HG03135 (cell line): ENCODE data around the gene DAAM2.

ENCODE experiments used
- ATAC-seq: cut with Tn5 transposase; IDR thresholded peaks from one replicate; pipeline ENCODE4 v1.9.1; 2021; ENCODE audit warnings: mild to moderate bottlenecking, moderate library complexity; ENCODE audit not compliant: unreplicated experiment

DAAM2 gene

DNA sequence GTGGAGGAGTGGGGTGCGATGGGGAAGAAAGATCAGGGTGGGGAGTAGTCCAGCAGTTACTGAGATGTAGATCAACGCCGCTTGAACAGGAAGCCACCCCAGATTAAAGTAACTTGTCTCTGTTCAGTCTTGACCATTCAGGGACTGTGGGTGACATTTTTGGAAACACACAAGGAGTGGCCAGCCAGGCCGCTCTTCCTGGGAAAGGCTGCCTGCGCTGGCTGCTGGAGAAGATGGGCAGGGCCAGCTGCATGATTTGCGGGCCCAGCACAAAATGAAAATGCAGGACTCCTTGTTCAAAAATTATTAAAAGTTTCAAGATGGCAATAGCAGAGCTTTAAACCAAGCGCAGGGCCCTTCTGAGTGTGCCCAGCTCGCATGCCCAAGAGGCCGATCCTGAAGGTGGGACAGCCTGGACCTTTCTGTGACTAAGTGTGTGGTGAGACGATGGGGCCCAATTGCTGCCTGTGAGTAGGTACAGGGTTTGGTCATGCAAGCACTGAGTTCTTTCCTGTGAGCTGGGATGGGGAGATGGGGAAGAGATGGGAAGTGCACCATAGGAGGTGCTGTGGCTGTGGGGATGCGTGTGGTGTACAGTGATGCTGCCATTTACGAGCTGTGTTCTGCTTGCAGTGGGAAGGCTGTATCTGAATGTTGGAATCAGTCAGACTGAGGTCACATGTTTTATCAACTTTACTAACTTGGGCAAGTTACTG lies 51.3 kb downstream of the DAAM2 start:
- no peak for ATAC-seq

DNA sequence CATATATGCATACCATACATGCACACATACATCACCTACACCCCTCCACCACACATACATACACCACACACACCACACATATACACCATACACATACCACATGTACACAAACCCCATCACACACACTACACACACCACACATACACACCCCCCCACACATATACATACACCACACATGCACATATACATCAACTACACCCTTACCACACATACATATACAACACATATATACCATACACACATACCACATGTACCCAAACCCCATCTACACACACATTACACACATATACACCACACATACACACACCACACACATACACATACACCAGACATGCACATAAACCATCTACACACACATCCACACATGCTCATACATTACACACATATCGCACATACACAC lies 52.7 kb downstream of the DAAM2 start:
- no peak for ATAC-seq

DNA sequence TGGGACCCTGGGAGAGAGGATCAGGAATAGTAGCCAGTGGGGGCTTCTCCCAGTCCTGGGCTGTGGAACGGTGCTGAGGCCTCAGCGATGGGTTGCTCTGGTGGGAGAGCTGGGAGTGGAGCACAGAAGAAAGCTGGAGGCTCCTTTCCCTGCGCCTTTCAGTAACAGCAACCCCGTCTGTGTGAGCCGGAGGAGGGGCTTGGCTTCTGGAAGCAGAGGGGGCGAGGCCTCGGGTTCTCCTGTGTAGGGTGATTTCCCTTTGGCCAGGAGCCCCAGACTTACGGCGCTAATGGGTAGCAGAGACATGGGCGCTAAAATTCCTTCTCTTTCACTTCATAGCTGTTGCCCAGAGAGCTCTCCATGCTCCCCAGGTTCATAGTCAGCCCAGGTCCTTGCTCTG lies 55.0 kb downstream of the DAAM2 start:
- ATAC-seq: no peak

DNA sequence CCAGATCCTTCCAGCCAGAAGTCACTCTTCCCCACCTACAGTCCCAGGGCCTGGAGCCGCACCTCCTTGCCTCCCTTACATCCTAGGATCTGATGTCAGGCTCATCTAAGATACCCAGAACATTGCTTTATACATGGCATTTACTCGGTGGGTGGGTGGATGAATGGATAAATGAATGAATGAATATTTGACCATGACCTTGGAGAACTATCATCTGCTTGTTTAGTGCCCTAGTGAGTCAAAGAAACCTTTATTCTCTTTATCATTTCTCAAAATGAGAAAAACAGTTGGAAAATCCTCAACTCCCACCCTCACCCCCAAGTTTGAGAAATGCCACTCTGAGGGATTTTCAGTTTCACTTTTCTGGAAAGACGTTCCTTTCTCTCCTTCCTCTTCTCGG lies 56.0 kb downstream of the DAAM2 start:
- ATAC-seq: no peak

DNA sequence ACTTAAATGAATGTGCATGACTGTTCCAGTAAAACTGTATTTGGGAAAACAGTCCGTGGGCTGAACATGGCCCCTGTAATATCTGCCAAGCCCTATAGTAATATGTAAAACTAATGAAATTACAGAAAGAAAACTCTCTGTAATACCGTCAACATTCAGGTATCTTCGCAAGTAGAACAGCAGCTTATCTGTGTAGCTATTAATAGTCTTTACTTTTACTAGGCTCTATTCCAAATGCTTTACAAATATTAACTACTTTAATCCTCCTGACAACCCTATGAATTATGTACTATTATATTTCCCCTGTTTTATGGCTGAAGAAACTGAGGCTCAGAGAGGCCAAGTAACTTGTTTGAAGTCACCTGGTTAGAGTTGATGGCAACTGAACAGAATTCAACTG lies 57.1 kb downstream of the DAAM2 start:
- ATAC-seq: no peak

DNA sequence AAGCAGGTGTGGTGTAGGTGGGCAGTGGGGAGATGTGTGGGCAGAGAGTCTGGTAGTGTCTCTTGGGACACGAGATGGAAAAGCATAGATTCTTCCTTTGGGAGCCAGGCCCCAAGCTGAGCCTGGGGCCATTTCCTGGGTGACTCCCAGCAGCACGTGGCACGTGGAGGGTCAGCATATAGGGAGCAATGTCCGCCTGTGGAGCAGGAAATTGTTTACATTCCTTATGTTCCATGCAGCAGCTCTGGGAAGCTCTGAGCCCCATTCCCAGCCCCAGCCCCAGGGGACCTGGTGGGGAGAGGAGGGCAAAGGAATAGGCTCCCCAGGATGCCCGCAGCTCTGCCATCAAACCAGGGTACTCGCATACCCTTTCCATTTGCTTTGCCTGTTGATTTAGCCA lies 57.6 kb downstream of the DAAM2 start:
- ATAC-seq: no peak

DNA sequence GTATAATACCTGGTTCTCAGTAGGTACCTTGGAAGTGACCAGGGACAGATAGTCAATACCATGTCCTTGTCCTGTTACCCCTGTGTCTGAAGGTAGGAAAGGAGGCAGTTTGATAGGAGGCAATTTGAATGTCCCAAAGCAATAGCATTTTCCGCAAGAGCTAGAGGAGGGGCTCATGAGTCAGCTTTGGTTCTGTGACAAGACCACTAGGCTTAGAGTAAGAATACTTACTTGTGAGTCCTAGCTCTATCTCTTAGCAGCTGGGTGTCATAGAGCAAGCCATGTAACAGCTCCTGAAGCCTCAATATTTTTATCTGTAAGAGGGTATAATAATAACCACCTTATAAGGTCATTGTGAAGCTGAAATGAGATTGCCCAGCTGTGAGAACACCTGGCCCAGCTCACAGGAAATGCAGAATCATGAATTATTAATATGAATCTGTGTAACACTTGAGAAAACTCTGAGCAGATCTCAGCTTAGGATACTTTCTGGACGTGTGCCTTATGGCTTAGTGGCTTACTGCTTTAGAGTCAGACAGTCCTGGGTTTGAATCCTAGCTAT lies 58.6 kb downstream of the DAAM2 start:
- no peak for ATAC-seq

DNA sequence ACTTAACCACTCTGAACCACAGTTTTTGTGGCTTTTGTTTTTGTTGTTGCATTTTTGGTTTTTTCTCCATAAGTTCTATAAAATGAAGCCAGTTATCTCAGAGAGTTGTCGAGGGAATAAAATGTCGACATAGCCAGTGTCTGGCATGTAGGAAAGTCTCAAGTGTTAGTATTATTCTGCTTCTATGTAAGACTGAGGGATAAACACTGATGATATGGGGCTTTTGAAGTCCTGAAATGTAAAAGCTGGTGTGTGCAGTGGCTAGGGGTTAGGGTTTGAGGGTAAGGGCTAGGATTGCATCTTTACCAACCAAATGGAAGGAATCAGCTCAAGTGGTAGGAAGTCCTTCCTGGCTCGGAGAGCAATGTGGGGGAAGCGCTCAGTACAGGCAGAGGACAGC lies 59.2 kb downstream of the DAAM2 start:
- ATAC-seq: no peak

DNA sequence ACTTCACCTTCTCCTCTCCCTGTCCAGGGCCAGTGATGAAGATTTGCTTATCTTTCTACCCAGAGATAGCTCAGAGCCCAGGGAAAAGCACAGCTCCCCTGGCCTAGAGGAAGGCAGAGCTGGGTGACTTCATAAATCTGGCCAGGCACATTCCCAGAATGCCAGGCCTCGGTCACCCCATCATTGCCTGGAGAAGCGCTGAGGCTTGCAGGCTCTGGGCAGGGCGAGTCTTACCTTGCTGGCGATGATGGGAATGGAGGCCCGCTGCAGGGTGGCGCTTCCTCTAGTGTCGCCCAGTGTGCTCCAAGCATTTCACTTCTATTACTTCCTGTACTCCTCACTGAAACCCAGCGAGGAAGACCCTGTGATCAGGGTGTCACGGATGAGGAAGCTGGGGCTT lies 60.1 kb downstream of the DAAM2 start:
- no peak for ATAC-seq

DNA sequence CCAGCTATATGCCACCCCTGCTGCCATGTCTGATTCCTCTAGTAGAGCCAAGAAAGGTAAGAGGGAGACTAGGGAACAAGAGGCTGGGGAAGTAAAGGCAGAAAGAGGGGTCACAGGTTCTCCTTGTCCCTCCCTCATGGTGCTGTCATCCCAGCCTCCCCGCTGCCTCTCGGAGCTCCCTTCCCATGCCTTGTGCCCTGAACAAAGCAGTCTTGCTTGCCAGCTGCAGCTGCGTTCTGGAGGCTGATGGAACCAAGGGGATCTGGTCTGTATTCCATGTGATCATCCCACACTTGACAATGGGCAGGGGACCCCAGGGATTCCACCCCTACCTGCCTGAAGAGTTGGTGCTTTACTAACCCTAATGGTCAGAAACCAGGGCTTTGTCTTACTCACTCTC lies 61.4 kb downstream of the DAAM2 start:
- ATAC-seq: no peak

DNA sequence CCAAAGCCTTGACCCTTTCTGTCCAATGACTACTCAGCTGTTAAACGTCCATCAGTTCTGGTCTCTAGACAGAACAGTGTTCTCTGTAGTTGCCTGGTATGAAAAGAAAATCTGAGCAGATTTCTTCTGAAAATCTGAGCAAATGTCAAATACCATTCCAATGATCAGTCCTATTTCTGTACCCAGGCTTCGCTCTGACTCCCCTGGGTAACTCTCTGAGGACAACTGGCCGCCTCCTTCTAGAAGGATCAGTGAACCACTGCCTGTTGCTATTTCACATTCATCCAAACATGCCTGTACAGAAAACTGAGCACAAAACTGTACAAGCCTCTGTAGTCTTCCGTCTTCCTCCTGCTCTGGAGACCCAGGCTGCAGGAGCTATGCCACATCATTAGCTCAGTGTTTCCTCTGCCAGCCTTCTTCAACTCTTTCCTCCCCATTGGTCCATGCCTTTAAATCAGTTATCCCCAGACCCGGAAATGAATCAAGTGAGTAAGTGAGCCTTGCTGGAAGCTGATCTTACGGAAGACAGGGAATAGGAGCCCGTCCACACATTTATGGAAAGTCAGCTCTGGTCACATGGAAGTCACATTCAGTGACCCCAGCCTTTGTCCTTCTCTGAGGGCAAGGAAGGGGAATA lies 63.3 kb downstream of the DAAM2 start:
- ATAC-seq: no peak

DNA sequence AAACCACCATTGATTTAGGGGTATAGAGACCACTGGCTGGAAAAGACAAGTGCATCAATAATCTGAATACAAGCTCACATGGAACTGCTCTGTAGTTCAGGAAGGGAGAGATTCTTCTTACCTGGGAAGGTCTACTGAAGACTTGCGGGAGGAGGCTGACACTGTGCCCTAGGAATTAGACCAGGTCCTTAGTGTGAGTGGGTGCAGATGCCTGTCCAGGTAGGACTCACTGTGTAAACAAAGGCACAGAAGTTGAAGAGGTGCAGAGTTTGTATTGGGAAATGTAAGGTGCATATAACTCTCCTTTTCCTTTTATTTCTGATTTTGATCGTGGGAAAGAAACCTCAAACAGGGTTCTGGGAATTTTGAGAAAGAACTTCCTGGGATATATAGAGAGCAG lies 66.8 kb downstream of the DAAM2 start:
- ATAC-seq: no peak

DNA sequence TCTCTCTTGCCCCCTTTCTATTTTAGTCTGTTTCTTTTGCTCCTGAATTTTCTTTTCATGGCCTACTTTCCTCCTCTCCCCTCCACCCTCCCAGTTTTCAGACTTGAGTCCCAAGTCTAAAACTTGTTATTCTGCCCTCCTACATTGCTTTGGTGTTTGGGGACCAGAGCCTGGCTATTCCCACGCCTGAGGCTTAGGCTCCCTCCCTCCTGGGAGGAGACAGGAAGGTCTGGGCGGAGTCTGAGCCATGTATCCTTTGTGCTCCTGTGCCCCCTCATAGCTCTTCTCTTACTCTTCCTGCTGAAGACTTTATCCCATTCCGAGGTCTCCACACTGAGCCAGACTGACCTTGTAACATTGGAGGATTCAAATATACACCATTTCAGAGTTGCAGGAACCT lies 69.5 kb downstream of the DAAM2 start:
- ATAC-seq: no peak

DNA sequence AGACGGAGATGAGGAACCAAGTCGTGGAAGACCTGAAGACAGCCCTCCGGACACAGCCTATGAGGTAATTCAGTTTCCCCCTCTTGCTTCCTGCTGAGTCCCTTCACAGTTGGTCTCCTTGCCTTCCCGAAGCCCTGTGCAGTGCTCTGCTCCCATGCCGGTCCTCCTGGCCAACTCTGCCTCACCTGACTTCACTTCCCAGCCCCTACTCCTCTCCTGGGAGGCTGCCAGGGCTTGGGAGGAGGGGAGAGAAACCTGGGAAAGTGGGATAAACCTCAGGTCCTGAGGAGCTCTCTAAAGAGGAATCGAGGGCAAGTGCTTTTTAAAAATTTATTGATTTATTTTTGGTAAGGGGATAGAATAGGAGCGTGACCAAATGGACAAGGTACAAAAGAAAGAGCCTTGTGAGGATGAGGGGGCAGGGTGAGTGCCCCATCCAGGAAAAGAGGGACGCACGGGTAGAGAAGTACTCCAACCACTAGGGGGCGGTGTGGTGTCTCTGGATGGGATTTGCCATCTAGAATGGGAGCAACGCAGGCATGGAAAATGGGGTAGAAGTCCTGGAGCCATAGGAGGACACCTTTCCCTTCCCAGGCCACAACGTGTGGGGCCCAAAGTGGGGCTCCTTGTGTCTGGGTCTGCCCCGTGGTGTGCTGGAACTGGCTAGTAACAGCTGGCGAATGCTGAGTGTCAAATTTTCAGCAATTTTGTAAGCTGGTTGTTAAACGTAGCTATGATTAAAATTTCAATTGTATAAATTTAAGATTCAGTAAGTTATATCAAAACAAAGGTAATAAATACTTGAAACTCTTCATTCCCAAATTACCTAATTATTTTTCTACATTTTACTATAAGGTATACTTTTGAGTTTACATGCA lies 73.1 kb downstream of the DAAM2 start:
- no peak for ATAC-seq

DNA sequence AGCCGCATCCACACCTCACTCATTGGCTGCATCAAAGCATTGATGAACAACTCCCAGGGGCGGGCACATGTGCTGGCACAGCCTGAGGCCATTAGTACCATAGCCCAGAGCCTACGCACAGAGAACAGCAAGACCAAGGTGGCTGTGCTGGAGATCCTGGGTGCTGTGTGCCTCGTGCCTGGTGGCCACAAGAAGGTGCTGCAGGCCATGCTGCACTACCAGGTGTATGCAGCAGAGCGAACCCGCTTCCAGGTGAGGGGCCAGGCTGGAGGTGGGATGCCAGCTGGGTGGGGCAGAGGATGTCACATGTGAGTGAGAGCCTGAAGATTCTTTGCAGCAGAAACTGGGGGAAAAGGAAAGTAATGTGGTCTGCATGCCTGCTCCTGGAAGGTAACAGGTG lies 75.4 kb downstream of the DAAM2 start:
- no peak for ATAC-seq

DNA sequence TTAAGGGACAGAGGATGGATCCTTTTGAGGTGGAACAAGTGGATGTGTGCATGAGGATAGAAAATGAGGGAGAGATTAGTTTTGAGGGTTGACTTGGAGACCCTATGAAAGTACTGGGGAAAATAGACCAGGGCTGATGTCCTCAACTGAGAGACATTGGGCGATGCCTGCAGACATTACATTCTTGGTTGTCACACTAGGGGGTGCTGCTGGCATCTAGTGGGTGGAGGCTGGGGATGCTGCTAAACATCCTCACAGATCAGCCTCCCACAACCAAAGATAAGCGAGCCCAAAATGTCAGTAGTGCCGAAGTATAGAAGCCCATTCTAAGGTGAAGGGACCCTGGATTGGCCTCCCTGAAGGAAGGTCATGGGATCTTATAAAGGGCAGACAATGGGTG lies 78.8 kb downstream of the DAAM2 start:
- ATAC-seq: no peak

DNA sequence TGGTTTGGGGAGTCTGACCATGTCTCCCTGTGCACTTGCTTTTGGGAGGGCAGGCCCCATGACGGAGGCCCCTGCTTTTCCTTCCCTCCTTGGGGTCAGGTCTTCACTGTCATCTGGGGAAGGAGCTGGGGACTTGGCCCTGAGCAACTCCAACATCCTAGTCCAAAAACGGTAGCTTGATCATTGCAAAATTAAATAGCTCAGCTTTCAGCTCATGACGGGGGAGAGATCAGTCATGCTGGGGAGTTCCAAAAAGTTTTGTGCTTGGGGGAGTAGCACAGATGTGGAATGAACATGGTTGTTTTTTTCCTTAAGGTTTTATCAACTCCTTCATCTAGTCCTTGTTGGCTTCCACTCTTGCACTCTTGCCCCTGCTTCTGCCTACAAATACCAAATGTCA lies 81.3 kb downstream of the DAAM2 start:
- ATAC-seq: no peak

DNA sequence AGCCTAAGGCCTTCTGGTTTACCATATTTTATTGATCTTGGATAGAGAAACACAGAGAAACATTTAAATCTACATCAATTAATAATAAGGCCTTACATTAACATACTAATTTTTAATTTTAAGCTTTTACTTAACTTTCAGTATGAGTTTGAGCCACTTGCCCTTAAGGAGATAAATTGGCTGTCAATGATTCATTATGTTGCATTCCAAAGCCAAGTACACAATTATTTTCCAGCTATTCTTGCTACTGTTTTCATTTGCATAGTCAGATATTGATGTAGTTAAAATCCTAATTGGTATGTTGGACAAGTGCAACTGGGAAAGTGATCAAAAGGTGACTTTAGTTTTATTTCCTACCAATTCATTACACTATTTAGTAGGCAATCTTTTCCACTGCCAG lies 83.9 kb downstream of the DAAM2 start:
- ATAC-seq: no peak

DNA sequence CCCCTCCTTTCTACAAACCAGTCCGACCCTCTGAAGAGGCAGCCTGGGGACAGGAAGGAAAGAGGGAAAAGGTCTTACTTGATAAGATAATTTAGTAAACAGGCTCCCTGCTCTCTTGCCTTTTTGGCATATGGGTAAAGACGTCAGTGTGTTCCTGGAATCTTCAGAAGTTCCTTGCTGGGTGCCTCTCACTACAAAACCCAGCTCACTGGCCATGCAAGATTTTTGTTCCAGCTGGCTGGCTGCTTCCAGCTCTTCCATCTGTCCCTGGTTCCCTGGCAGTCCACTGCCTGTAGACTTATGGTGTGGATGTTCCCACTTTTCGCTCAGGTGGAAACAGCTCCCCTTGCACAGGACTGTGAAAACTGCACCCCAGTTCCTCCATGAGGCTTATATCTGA lies 84.7 kb downstream of the DAAM2 start:
- ATAC-seq: no peak

DNA sequence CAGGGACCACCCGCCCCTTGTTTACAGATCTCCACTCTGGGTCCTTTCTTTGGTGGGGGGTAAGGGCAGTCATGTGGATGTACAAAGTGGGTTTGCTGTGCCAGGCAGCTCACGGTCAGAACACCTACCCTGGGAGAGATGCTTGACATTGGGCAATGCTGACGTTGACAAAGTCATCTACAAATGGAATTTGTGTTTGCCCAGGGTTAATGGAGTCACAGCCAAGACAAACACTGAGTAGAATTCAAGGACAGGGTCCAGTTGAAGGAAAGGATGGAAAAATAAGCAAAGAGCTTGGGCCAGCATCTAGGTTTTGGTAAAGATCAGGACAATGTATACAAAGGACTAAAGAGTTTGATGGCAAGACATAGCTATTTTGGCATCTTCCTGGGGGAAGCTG lies 87.4 kb downstream of the DAAM2 start:
- ATAC-seq: no peak

DNA sequence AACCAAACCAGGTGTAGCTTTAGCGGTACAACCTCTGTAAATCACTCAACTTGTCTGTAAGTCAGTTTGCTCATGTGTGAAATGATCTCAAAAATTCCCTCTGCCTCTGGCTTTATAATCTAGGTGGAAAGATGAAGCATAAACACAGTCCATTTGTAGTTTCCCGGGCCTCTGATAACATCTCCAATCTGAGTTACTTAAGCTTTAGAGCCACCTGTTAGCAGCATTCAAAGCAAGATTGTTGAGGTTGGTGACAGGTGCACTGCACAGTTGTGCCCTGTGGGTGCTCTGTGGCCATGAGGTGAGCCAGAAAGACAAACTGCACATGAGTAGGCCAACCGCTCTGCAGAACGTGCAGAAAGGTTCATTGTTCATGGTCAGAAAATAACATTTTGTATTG lies 88.4 kb downstream of the DAAM2 start:
- no peak for ATAC-seq
